ENCODE results near the gene ZHX3.
"Not testable (repeated sequence)": the region's sequence is repeated elsewhere in the genome, so short reads cannot be mapped to it uniquely, and the experiment has no call there.

The ZHX3 gene

DNA sequence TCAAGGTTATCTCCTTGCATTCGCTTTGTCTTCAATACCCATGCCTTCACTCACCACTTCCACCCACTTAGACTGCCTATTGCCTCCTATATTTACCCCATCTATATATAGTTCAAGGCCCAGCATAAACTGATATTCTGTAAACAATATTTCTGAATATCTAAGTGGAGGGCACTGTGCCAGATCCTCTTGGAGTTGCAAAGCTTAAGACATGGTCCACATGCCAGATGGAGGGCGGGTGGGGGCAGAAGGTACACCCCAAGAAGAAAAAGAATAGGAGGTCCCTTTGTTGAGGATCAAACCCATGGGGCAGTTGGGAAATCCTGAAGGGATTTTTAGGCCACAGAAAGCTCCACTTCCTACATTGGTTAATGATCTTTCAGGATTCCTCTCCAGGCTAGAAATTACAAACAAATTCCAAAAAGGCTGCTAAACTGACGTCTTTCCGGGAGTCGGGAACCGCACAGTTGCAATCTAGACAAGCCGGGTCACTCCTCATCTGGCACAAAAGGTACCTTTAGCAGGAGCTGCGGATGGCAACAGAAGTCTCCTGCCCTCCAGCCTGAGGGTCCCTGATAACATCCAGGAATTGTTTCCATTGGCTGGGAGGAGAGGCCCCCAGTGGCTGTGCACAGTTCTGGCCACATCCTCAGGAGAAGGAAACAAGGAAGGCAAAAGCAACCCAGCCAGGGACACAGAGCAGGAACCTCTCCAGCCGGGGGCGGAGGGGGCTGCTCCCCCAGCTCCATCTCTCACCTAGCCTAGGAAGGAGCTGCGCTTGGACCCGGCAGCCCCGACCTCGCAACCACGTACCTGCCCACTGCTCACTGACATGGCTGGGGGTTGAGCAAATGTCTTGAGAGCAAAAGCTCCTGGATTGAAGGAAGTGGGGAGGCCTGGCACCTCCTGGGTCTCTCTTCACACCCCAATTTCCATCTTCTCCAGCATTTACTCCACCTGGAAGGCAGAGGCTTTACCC, 17.2 kb upstream of the ZHX3 start:
- DNase-seq (ENCODE audit: low read depth in 1 of 2, low spot score in 1 of 2), result no peak

DNA sequence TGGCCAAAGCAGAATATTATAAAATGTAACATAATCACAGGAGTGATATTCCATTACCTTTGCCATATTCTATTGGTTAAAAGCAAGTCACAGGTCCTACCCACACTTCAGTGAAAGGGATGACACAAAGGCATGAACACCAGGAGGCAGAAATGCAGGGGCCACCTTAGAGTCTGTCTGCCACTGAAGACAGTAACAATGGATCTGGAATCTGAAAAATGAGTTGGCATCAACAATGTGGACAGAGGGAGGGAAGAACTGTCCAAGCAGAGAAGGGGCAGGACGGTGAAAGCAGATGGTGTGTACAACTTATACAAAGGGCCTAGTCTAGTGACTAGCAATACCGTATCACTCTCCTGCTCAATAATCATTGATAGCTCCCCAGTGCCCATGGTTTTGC, 16.5 kb upstream of the ZHX3 start:
- DNase-seq (ENCODE audit: low read depth in 1 of 2, low spot score in 1 of 2), result no peak

GRCh38 chr20:41331731-41332130, 14.2 kb upstream of the ZHX3 start:
- no peak for DNase-seq (ENCODE audit: low read depth in 1 of 2, low spot score in 1 of 2)

DNA sequence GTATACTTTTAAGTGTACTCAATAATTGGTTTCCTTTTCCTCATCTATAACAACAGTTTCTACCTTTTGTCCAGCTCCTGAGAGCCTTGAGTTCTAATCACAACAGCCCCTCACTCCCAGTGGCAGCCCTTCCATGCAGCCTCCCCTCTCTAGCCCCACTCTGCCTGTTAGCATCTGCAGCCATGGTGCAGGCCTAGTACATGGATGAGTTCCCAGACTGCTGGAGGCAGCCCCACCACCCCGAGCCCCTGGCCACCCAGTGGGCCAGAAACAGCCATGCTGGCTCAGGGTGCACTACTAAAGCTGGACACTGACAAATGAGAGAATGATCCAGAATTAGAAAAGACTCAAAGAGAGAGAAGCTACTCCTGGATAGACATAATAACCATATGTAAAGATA, 13.4 kb upstream of the ZHX3 start:
- DNase-seq (ENCODE audit: low read depth in 1 of 2, low spot score in 1 of 2), result no peak

DNA sequence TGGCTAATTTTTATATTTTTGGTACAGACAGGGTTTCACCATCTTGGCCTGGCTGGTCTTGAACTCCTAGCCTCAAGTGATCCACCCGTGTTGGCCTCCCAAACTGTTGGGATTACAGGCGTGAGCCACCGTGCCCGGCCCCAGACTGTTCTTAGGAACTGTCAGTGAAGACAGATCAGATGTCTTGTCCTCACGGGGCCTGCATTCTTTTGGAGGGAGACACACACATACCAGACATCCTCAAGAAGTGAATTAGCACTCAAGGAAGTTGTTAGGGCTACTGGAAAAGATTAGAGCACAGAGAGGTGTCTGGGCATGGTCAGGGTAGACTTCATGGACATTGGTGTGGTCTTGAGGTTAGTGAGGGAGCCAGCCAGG, 12.8 kb upstream of the ZHX3 start:
- no peak for DNase-seq (ENCODE audit: low read depth in 1 of 2, low spot score in 1 of 2)

DNA sequence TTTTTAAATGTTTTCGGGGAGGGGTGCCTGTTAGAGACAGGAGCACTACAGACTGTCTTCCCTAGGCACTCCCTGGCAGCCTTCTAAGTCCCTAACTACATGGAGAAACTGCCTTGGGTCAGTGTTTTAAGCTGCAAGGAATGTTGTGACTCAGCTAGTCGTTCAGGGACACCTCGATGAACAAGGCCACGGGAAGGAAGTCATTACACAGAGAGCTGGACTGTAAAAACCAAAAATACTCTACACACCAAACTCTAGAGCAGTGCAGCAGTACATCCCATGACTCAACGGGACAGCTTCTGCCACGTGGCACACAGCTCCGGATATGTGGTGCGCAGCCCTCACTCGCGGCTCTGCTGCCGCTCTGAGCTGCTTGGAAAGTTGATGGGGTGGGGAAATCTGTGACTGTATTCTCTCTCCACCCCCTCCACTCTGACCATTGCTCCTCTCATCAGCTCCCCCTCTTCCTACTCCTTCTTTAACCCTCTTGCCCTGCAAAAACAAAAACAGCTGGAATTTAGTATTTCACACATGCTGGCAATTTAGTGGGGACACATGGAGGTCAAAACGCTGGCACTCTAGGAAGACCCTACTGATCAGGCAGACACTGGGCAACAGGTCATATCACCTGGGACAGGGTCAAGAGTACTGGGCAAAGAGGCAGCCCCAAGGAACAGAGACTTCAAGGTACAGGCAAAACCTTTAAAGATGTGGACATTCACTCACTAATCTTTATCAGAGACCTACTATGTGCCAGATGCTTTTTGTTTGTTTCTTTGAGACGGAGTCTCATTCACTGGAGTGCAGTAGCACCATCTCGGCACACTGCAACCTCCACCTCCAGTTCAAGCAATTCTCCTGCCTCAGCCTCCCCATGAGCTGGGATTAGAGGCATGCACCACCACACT, 12.2 kb upstream of the ZHX3 start:
- DNase-seq (ENCODE audit: low read depth in 1 of 2, low spot score in 1 of 2), result peak; percentile 24 to 42

DNA sequence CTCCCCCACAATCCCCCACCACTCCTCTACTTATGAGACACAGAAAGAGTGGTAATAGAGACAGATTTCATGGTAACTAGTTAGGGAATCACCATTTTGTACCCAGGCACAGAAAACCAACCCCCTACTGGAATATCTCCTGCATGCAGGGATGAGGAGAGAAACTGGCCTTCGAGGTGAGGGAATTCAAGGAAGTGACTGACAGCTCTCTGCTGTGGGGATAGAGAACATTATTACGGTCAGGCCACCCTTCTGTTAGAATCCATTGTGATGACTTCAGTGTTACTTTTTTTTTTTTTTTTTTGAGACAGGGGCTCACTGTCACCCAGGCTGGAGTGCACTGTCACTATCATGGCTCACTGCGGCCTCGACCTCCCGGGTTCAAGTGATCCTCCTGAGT, 9.6 kb upstream of the ZHX3 start:
- DNase-seq (ENCODE audit: low read depth in 1 of 2, low spot score in 1 of 2), result no peak

GRCh38 chr20:41320976-41321375, 3.4 kb upstream of the ZHX3 start:
- no peak for DNase-seq (ENCODE audit: low read depth in 1 of 2, low spot score in 1 of 2)

GRCh38 chr20:41320441-41320840, 2.9 kb upstream of the ZHX3 start:
- no peak for DNase-seq (ENCODE audit: low read depth in 1 of 2, low spot score in 1 of 2)

GRCh38 chr20:41318271-41318649, 729 bp upstream of the ZHX3 start:
- DNase-seq (ENCODE audit: low read depth in 1 of 2, low spot score in 1 of 2), result no peak

DNA sequence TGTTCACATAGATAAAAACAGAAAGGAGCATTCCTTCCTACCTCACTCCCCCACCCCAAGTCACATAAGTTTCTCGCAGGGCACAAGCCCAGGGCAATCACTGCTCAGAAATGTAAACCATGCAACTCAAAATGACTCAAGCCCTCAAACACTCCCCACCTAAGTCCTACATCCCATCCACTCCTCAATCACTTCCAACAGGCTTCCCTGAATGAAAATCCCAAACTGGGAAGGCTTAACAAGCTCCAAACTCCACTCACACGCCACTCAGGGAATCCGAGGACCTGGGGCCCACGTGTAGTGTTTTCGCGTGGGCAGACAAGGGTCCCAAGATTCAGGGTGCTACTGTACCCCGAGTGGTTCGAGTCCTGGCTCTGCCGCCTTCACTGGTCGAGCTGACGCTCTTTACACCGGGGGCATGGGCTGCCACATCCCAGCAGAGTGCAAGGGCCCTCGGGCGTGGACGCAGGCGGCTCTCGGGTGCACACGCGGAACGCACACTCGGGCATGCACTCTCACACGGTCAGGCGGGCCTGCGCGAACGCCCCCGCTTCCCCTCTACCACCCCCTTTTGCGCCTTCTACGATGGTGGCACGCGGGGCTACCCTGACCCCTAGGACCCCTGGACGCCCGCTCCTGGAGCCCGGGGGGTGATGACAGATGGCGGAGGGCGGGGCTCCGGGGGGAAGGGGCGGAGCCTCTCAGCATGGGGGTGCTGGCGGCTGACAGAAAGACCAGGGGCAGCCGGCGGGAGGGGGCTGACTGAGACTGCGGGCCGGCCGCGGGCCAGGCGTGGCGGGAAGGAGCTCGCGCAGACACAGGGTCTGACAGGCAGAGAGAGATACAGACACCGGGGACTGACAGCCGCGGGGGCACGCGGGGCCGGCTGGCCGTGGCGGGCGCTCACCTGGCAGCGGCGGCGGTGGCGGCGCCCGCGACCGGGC, 657 bp downstream of the ZHX3 start:
- DNase-seq (ENCODE audit: low read depth in 1 of 2, low spot score in 1 of 2), result peak; percentile 64 to 79

DNA sequence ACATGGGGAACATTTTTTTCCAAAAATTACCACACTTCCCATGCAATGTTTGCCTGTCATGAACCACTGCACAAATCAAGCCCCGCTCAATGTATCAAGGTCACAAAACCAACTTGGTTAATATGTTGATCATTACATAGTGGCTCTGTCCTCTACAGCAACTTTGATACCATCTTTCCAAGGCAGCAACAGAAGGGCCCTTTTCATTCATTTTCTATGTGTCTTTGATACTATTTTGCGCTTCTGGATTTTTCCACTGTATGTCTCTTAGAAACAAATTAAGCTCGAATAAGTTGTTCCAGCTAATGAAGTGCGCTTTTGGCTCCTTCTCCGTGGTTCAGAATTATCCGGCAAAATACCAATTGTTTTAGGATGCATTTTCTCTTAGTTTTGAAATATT, 1.5 kb downstream of the ZHX3 start:
- DNase-seq (ENCODE audit: low read depth in 1 of 2, low spot score in 1 of 2), result no peak

DNA sequence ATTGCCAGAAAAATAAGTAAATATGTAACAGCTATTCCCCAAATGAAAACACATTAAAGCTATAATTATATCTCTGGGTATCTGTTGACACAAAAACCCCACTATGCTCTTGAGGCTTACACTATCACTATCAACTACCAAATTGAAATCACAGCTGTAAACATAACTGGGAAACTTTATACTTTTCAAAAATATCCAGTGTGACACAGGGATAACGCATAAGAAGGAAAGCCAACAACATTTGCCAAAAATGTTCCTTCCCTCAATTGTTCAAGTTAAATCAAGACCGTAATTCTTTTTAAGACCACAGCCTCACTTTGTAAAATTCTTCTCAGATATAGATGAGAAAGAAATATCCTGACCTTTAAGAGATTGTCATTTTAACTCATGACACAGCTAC, 3.1 kb downstream of the ZHX3 start:
- no peak for DNase-seq (ENCODE audit: low read depth in 1 of 2, low spot score in 1 of 2)

DNA sequence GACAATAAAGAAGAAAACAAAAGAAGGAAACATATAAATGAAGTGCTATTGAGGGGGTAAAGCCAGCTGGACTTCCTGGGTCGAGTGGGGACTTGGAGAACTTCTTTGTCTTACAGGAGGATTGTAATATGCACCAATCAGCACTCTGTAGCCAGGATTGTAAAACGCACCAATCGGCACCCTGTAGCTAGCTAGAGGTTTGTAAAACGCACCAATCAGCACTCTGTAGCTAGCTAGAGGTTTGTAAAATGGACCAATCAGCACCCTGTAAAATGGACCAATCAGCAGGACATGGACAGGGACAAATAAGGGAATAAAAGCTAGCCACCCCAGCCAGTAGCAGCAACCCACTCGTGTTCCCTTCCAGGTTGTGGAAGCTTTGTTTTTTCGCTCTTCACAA, 5.5 kb downstream of the ZHX3 start:
- not testable (repeated sequence) for DNase-seq (ENCODE audit: low read depth in 1 of 2, low spot score in 1 of 2)

DNA sequence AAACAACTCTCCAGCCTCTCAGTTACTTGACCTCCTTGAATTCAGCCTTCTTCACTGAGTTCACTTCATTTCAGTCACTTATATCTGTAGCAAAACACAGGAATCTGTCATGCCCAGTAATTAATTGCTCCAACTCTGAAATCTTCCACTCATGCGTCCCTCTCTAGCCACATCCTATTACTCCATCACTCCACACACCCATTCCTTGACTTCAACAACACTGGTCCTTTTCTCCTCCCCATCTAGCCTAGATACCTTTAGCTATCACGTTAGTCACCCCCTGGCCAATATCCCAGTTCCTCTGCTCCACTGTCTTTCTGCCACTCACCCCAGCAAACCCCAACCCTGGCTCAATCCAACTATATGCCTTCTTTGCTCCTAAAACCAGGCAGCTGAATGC, 7.7 kb downstream of the ZHX3 start:
- DNase-seq (ENCODE audit: low read depth in 1 of 2, low spot score in 1 of 2), result no peak

GRCh38 chr20:41308726-41309413, 8.7 kb downstream of the ZHX3 start:
- no peak for DNase-seq (ENCODE audit: low read depth in 1 of 2, low spot score in 1 of 2)

GRCh38 chr20:41308290-41308711, 9.2 kb downstream of the ZHX3 start:
- no peak for DNase-seq (ENCODE audit: low read depth in 1 of 2, low spot score in 1 of 2)

GRCh38 chr20:41307021-41307420, 10.5 kb downstream of the ZHX3 start:
- no peak for DNase-seq (ENCODE audit: low read depth in 1 of 2, low spot score in 1 of 2)

- no peak for DNase-seq (ENCODE audit: low read depth in 1 of 2, low spot score in 1 of 2)
Observed at GRCh38 chr20:41306061-41306727, 11.3 kb downstream of the ZHX3 start.

Data from stimulated activated CD4-positive, alpha-beta T cell treated with anti-CD3 and anti-CD28 coated beads, Interleukin-15, amount 100 ng/mL, for 1 hour (primary cell).